BJ (cell line): ENCODE results near the gene LBHD1. TPM values are rescaled to one million over a fixed set of nuclear protein-coding genes. Genes with fewer than 3 reads are reported as not detected.
A peak's percentile ranks its signal among the peaks of the same experiment; 100 is the strongest.

Experiments
- CTCF ChIA-PET: fragments of 350-600 bp; formaldehyde crosslinking; extraction: SDS; loops from one replicate; lab custom pipeline; 2021; ENCODE audit warnings: antibody characterized with exemption, inconsistent platforms; lab: Yijun Ruan, JAX
- POLR2A ChIA-PET: fragments of 300-600 bp; sonication (Branson Sonifier 250); formaldehyde crosslinking; extraction: SDS; loops from one replicate; lab custom pipeline; 2021; ENCODE audit warnings: antibody characterized with exemption; lab: Charles Lee
- DNase-seq: peaks from one replicate; pipeline ENCODE4 v3.0.0-alpha.2; 2011; ENCODE audit warnings: low read depth
- H3K27me3 ChIP-seq: 2 replicates; pipeline ENCODE4 v1.6.0; 2011; ENCODE audit warnings: low read length; ENCODE audit not compliant: control insufficient read depth, insufficient read depth
- H3K36me3 ChIP-seq: 2 replicates; pipeline ENCODE4 v1.5.1; 2011; ENCODE audit warnings: low read length; ENCODE audit not compliant: control insufficient read depth, insufficient read depth
- H3K4me3 ChIP-seq: 2 replicates; pipeline ENCODE4 v1.5.1; 2011; ENCODE audit warnings: low read depth, mild to moderate bottlenecking, control low read depth, low read length
- CTCF ChIP-seq: IDR thresholded peaks from 2 replicates; pipeline ENCODE4 v1.5.1; 2011; ENCODE audit warnings: low read depth, mild to moderate bottlenecking, control low read depth, inconsistent platforms, low read length, moderate library complexity; ENCODE audit not compliant: insufficient read depth
- polyA plus RNA-seq: library from polyadenylated mRNA; depleted of rRNA; stranded (reverse); fragments of >200 nt; gene quantifications from 2 replicates; pipeline ENCODE4 v1.2.3, GENCODE V29; 2011

Gene LBHD1
- polyA plus RNA-seq, 1 experiment = 4.0 TPM

- Histone ChIP-seq H3K4me3 (peak overlapping the region; percentile 46), H3K27me3 (no peaks in the 10 kb centered on the region), H3K36me3 (peaks cover 12% of the 10 kb centered on the region)
- CTCF ChIA-PET = interaction anchor here (1.0 to 2.2 kb wide), 4 partner anchors 15 to 149 kb away, joined by 3 to 11 read pairs (median 5); no protein-coding TSS in a partner anchor
- peak; percentile 84 for DNase-seq
- 0 out of 2 replicates have a peak, but pooled peaks have one; percentile 7 for TF ChIP-seq CTCF
- POLR2A ChIA-PET = interaction anchor here (1.0 to 1.5 kb wide), 3 partner anchors 17 to 45 kb away, joined by 3 to 7 read pairs (median 3); partner anchors contain the start of genes C11orf98 and HNRNPUL2
Measured at GRCh38 chr11:62709247-62710000, 37.4 kb upstream of the LBHD1 start.

- H3K36me3 ChIP-seq = peaks cover 10% of the 10 kb centered on the region
- TF ChIP-seq CTCF = no peak
- ChIA-PET CTCF (interaction anchor here (1.0 to 2.2 kb wide), 5 partner anchors 14 to 148 kb away, joined by 3 to 11 read pairs (median 5); partner anchors contain the start of gene UQCC3), POLR2A (interaction anchor here (1.0 to 1.5 kb wide), 3 partner anchors 17 to 44 kb away, joined by 3 to 7 read pairs (median 3); partner anchors contain the start of genes C11orf98 and HNRNPUL2)
- DNase-seq = no peak
- H3K27me3 ChIP-seq = no peaks in the 10 kb centered on the region
- H3K4me3 ChIP-seq = peak overlapping the region; percentile 46
Measured at GRCh38 chr11:62708793-62709192, 36.7 kb upstream of the LBHD1 start.

- H3K4me3 ChIP-seq = no peak overlapping the region; the same call in 1 of the 2 replicates
- CTCF ChIA-PET = interaction anchor here (1.0 to 2.2 kb wide), 5 partner anchors 14 to 148 kb away, joined by 3 to 11 read pairs (median 5); partner anchors contain the start of gene UQCC3
- no peak for DNase-seq
- TF ChIP-seq CTCF = no peak
- H3K27me3 ChIP-seq = no peaks in the 10 kb centered on the region
- POLR2A ChIA-PET = interaction anchor here (0.5 to 1.0 kb wide), 2 partner anchors 44 to 153 kb away, joined by 3 read pairs; partner anchors contain the start of gene C11orf98
- H3K36me3 ChIP-seq = peaks cover 6% of the 10 kb centered on the region
Measured at GRCh38 chr11:62708392-62708791, 36.3 kb upstream of the LBHD1 start.

- no peak for DNase-seq
- ChIA-PET POLR2A (interaction anchor here (0.6 kb wide), 1 partner anchor 34 kb away, joined by 3 read pairs; no protein-coding TSS in a partner anchor), CTCF (interaction anchor here (1.0 to 2.2 kb wide), 8 partner anchors 13 to 79 kb away, joined by 3 to 15 read pairs (median 4); partner anchors contain the start of genes TTC9C, UBXN1 and UQCC3)
- H3K27me3 ChIP-seq = no peaks in the 10 kb centered on the region
- peaks cover 5% of the 10 kb centered on the region for H3K36me3 ChIP-seq
- TF ChIP-seq CTCF = no peak
- H3K4me3 ChIP-seq = peak within 1 kb of the TSS; percentile 20
Measured at GRCh38 chr11:62707277-62707861, 35.3 kb upstream of the LBHD1 start, which contains the start of the genes BSCL2 and GNG3. Gene BSCL2, minus strand, starts transcription at chr11:62707424. Its CDS starts 229 bp downstream, at chr11:62707195. Gene GNG3, plus strand, starts transcription at chr11:62707676. Its CDS starts 620 bp downstream, at chr11:62708296.
